HG03469 (cell line): ENCODE data around the gene NFIB.

Experiments used
- ATAC-seq: cut with Tn5 transposase; IDR thresholded peaks from one replicate; pipeline ENCODE4 v1.9.1; 2021; ENCODE audit warnings: mild to moderate bottlenecking, moderate library complexity, moderate number of reproducible peaks; ENCODE audit not compliant: unreplicated experiment

NFIB gene

DNA sequence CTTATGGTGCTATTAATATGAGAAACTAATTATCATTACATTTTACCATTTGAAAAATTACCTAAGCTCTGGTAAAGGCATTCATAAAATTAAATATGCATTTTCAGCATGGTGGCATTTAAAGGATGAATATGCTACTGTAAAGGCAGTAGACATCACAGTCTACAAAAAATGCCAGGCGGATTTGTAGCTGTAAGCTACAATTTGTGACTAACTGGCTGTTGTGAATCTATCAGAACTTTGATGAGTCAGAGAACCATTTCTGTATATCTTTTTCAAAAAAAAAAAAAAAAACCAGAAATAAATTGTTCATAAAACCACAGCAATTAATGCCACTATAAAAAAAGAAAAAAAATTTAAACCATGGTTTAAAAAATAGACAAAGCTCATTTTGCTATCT, 186.3 kb downstream of the NFIB start:
- ATAC-seq, result no peak

DNA sequence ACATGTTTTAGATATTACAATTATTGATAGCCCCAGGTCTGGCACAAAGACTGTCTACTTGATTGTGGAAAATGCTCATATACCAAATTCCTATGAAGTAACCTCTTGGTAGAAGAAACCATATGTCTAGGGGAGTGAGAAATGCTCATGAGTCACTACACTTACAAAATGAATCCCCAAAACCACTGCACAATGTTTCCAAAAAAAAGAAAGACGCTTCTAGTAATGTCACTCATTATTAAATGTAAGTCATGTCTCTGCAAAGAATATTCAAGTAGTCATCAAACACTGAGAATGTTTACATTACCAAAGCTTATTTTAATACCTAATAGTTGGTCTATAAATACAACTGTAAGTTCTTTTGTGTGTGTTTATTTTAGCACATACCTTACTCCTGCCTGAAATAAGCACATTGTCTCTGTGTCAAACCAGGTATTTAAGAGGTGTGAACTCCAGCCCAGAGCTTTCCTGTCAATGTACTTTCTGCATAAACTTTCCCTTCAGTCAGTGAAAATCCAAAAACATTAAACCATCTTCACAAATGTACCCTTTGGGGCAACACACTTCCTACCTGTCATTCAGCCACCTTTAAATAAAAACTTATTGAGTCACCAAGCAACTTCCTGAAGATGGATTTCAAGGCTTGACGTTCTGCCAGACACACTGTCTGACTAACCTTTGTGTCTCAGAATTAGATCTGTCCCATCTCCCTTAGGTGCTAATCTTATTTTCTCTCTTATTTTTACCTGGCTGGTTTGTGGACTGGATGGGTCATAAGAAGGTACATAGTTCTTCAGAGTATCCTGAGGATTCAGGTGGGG, 194.0 kb downstream of the NFIB start:
- no peak for ATAC-seq

DNA sequence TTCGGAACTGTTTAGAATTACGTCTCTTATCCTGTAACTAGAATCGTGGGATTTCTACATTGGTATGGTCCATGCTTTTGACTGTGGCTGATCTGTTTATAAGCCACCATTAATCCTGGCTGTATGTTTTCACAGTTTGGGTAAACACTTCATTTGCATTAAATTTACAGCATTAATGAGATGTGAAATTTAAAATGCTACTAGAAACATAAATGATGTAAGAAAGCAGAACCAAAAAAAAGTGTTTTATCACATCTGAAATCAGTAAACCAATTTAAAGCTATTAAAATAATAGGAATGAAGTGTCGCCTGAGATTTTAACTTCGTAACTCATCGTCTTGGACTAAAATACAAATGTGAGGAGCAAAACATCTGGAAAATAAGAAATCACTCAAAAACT, 201.7 kb downstream of the NFIB start:
- ATAC-seq, result no peak

DNA sequence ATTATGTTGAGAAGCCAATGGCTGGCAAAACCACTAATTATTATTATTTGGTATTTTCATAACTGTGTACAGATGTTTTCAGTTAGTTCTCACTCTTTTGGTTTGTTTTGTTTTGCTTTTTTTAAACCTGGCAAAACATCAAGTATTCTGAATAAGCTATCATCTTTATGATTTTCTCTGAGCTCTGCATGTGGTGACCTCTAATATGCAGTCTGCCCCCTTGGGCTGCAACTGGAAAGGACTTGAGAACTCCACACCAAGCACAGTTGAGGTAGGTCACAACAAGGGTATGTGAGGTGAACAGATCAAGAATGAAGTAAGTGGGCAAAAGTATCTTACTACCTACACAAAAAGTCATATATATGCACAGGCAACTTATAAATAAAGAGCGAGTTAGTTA, 202.2 kb downstream of the NFIB start:
- ATAC-seq, result no peak

DNA sequence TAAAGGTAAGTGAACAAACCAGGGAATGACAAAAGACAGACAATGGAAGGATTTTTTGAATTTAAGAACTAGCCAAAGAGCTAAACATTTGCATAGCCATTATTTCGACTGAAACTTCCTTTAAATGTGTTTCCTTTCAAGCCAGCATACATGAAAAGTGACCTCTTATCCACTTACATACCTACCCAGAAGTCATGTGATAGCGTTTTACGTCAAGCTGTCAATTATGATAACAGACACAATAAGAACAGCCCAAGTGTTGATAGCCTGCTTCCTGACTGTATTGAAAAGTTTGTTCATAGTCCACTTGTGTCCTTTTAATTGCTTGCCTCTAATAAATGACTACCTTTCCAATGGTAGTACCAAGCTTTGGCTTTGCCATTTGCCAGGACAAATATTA, 206.0 kb downstream of the NFIB start:
- ATAC-seq, result no peak

DNA sequence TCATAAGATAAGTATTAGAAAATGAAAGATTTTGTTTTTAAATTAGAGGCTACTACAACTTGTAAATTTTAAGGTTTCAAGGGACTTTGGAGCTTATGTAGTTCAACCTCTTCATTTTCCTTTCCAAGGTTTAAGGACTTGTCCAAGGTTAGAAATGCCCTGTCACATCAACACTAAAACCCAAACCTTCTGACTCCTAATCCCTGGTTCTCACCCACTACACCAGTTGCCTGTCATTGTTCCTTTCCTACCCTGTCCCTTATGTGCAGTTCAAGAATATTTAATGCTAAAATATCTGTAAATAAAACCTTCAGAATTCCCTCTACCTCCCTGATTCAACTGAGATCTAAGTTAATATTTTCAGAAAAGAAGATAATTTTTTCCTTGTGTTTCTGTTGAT, 206.4 kb downstream of the NFIB start:
- no peak for ATAC-seq

GRCh38 chr9:14106699-14107098, 207.2 kb downstream of the NFIB start:
- no peak for ATAC-seq

GRCh38 chr9:14104496-14104895, 209.4 kb downstream of the NFIB start:
- ATAC-seq, result no peak

DNA sequence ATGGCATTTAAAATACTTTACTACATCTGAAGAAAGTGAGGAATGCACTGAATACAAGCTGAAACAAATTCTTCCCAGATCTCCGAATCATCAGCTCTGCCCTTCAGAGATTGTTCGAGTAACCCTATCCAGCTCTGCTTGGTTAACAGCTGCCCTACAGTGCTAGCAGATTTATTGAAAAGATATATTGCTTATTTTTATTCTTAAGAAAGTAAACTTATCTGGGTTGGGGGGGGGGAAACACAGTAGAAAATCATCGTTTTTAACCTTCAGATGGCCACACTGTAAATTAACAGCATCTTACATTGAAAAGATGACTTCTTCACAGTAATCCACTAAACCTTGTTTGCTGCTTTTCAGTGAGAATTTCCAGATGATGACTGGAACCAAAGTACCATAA, 210.8 kb downstream of the NFIB start:
- ATAC-seq, result no peak

- no peak for ATAC-seq
Measured at GRCh38 chr9:14099737-14100136, 214.2 kb downstream of the NFIB start.

GRCh38 chr9:14098486-14099180, 215.3 kb downstream of the NFIB start:
- no peak for ATAC-seq

DNA sequence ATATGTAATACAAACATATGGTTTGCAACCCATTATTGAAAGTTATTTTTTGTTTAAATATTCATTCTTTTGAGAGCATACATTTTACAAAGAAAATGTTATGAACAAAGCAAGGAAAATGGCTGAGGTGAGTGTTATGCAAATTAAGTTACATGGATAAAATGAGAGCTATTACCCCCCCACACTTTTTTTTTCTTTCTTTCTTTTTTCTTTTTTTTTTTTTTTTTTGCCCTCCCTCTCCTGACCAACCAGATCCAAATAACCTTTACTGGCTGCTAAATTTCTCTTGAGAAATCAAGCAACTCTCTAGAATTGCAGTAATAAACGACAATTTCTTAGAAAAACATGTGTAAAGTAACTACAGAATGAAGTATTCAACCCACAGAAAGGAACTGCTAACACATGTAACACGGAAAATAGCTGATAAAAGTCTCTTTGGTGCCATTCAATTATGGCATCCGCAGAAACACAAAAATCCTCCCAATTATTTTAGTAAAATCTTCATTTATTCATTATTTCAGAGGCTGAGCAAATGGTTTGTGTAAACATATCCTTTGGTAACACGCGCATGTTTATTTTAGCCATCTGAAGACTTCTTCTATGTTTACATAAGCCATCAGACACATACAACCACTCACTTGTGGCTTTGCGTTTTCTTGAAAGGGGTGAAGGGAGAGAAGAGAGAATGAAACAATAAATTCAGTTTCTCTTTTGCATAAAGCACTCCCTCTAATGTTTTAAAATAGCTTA, 216.1 kb downstream of the NFIB start:
- ATAC-seq, result no peak

DNA sequence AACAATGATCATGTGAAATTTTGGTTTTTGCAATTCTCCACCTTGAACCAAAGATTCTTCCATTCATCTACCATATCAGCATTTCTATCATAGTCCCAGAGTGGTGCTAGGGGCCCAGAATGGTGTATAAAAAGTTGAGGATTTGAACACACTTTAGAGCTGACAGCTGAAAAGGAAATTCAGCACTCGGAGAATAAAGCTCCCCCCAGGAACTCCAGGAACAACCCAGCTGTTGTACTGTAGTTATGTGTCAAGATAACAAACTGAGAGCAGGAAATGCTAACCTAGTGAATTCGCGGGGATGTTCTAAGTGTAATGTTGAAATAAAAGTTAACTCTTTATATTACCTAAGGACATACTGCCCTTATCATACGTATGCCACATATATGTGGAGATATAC, 216.7 kb downstream of the NFIB start:
- no peak for ATAC-seq

DNA sequence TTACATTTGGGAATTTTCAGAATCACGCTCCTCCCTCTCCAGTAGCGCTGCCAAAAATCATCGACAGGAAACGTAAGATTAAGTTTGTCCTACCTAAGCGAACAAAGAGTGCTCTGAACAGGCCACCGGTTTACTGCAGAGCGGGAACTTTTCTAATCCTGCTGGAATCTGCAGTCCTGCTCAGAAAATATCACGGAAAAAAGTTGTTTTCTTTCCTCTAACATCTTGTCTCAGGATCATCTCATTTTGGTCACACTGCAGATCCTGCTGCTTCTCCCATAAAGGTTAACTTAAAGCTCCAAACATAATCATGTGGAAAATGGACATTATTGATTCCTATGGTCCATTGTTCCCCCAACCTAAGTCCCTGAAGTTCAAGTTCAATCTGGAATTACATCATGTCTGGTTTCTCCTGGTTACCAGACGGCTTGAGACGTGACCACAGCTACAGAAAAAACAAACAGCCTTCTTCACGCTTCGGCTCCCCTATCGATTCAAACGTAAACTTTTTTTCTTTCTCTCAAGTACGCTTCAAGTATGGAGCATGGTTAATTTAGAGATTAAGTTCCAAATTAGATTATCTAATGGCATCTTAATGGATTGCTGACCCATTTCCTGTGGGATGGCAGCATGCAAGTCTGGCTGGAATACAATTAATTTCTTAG, 217.6 kb downstream of the NFIB start:
- ATAC-seq, result no peak

DNA sequence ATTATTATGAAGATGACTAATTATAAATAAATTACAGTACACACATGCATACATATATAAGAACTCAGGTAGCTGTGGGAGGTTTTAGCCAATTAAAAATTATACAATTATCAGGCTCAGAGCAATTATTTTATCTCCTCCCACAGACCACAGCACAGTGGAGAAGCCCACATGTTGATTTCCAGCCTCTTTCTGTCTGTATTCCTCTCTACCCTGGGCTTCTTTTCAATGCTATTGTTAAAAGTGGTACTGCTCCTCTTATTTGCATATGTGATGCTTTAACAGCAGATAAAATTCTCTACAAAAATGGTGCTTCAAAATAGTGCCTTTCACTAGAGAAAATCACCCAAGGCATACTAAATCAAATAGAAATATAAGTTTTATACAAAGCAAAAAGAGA, 218.7 kb downstream of the NFIB start:
- no peak for ATAC-seq

GRCh38 chr9:14094491-14094890, 219.4 kb downstream of the NFIB start:
- no peak for ATAC-seq

GRCh38 chr9:14092344-14092743, 221.6 kb downstream of the NFIB start:
- ATAC-seq, result no peak

GRCh38 chr9:14089051-14089803, 224.7 kb downstream of the NFIB start:
- ATAC-seq, result no peak

- ATAC-seq, result no peak
Measured at GRCh38 chr9:14087576-14087975, 226.4 kb downstream of the NFIB start.

DNA sequence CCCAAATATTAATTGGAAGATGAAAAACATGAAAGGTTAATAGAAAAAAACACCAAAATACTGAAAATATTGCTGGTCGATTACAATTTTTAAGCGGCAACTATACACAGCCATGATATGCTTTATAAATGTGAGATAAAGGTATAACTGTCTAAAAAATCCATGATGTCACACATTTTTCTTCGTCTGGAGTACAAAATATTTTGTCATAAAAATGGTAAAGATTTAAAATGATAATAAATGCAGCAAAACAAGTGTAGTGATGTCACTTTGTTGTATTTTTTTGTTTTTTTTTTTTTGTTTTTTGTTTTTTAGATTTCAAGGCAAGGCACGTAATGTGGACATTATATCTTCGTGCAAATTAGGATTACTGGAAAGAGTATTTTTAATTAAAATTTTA, 227.4 kb downstream of the NFIB start:
- no peak for ATAC-seq

- no peak for ATAC-seq
Measured at GRCh38 chr9:14085810-14086209, 228.1 kb downstream of the NFIB start.
